Karpas-422 (cell line): ENCODE data around the gene RMC1. TPM values are rescaled to one million over a fixed set of nuclear protein-coding genes. Genes with fewer than 3 reads are reported as not detected.

Experiments
- DNase-seq: peaks from one replicate; pipeline ENCODE4 v3.0.0-alpha.2; 2015
- H2AFZ ChIP-seq: fragments of 200-600 bp; sonication (generic); 2 replicates; pipeline ENCODE4 v1.6.1; 2014; ENCODE audit warnings: antibody characterized with exemption, low read length, mixed read lengths
- H3K27ac ChIP-seq: fragments of 200-600 bp; sonication (generic); 2 replicates; pipeline ENCODE4 v1.5.1; 2014; ENCODE audit warnings: mild to moderate bottlenecking, low read length, moderate library complexity
- H3K27me3 ChIP-seq: fragments of 200-600 bp; sonication (generic); 2 replicates; pipeline ENCODE4 v1.6.1; 2014; ENCODE audit warnings: low read length, mixed read lengths
- H3K36me3 ChIP-seq: fragments of 200-600 bp; sonication (generic); 2 replicates; pipeline ENCODE4 v1.6.1; 2014; ENCODE audit warnings: low read length, mixed read lengths; ENCODE audit not compliant: insufficient read depth
- H3K4me1 ChIP-seq: fragments of 200-600 bp; sonication (generic); 2 replicates; pipeline ENCODE4 v1.6.1; 2014; ENCODE audit warnings: mild to moderate bottlenecking, low read length, mixed read lengths
- H3K4me2 ChIP-seq: fragments of 200-600 bp; sonication (generic); 2 replicates; pipeline ENCODE4 v1.6.1; 2014; ENCODE audit warnings: low read length, low read depth, mild to moderate bottlenecking; ENCODE audit not compliant: poor library complexity, severe bottlenecking
- H3K4me3 ChIP-seq: fragments of 200-600 bp; sonication (generic); 2 replicates; pipeline ENCODE4 v1.5.1; 2014; ENCODE audit warnings: mild to moderate bottlenecking, antibody characterized with exemption, low read length, mixed read lengths
- H3K79me2 ChIP-seq: fragments of 200-600 bp; sonication (generic); 2 replicates; pipeline ENCODE4 v1.6.1; 2014; ENCODE audit warnings: mild to moderate bottlenecking, low read length, mixed read lengths
- H3K9ac ChIP-seq: fragments of 200-600 bp; sonication (generic); 2 replicates; pipeline ENCODE4 v1.6.0; 2014; ENCODE audit warnings: low read length
- H3K9me2 ChIP-seq: fragments of 200-600 bp; sonication (generic), shearing (Covaris generic); replicated peaks from 2 replicates; pipeline ENCODE4 v1.6.0; 2014; ENCODE audit warnings: mild to moderate bottlenecking, low read length, moderate library complexity; ENCODE audit not compliant: insufficient read depth
- H3K9me3 ChIP-seq: fragments of 300-700, 200-600 bp; sonication (generic); 2 replicates; pipeline ENCODE4 v1.6.1; 2014; ENCODE audit warnings: low read length, mixed read lengths
- H4K20me1 ChIP-seq: fragments of 200-600 bp; sonication (generic); 2 replicates; pipeline ENCODE4 v1.6.1; 2014; ENCODE audit warnings: mild to moderate bottlenecking, antibody characterized with exemption, low read length, low read depth; ENCODE audit not compliant: insufficient read depth
- total RNA-seq: library from RNA; depleted of rRNA; stranded (reverse); fragments of >200 nt; shearing (Covaris generic); gene quantifications from 2 replicates; pipeline ENCODE4 v1.2.3, GENCODE V29; 2014; ENCODE audit warnings: low replicate concordance

The RMC1 gene
- total RNA-seq, 1 experiment from 2014 or later, result 57.7 TPM

DNA sequence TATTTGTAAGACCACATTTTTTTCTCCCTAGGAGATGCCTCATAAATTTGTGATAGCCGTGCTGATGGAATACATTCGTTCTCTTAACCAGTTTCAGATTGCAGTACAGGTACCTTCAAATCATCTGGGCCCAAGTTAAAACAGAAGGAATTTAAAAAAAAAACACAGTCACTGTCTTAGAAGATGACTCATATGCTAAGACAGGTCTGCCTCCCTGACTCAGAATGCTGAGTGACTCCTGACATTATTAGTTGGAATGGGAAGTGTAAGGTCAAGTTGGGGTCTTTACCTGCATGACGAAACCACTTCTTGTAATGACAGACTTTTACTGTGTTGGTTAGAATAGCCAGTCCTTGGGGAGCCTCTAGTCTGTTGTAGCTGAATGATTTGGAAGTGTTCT is 26.3 kb downstream of the RMC1 start:
- Histone ChIP-seq H3K36me3 (peaks cover 51% of the 10 kb centered on the region), H3K27me3 (no peaks in the 10 kb centered on the region), H2AFZ (no peak overlapping the region), H3K9me3 (no peaks in the 10 kb centered on the region), H3K9me2 (no peaks in the 10 kb centered on the region), H4K20me1 (no peaks in the 10 kb centered on the region), H3K27ac (no peak overlapping the region), H3K4me2 (no peak overlapping the region), H3K4me3 (no peak overlapping the region), H3K9ac (no peak overlapping the region), H3K79me2 (no peaks in the 10 kb centered on the region), H3K4me1 (peaks cover 12% of the 10 kb centered on the region)
- no peak for DNase-seq

DNA sequence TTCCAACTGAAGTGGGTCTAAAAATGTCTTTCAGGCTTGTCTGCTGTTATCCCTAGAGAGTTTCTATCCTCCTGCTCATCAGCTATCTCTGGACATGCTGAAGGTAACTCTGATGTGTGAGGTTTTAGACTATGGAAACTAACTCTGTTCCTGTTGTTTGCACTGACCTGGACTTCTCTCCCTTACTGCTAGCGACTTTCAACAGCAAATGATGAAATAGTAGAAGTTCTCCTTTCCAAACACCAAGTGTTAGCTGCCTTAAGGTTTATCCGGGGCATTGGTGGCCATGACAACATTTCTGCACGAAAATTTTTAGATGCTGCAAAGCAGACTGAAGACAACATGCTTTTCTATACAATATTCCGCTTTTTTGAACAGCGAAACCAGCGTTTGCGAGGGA is 26.9 kb downstream of the RMC1 start:
- no peak overlapping the region for H3K4me3 ChIP-seq
- no peaks in the 10 kb centered on the region for H3K79me2 ChIP-seq
- no peaks in the 10 kb centered on the region for H3K9me3 ChIP-seq
- H4K20me1 ChIP-seq, result no peaks in the 10 kb centered on the region
- H3K27ac ChIP-seq, result no peak overlapping the region
- no peak for DNase-seq
- peaks cover 54% of the 10 kb centered on the region for H3K36me3 ChIP-seq
- H3K9me2 ChIP-seq, result no peaks in the 10 kb centered on the region
- H3K4me2 ChIP-seq, result no peak overlapping the region
- H2AFZ ChIP-seq, result no peak overlapping the region
- H3K9ac ChIP-seq, result no peak overlapping the region
- peaks cover 12% of the 10 kb centered on the region for H3K4me1 ChIP-seq
- H3K27me3 ChIP-seq, result no peaks in the 10 kb centered on the region

DNA sequence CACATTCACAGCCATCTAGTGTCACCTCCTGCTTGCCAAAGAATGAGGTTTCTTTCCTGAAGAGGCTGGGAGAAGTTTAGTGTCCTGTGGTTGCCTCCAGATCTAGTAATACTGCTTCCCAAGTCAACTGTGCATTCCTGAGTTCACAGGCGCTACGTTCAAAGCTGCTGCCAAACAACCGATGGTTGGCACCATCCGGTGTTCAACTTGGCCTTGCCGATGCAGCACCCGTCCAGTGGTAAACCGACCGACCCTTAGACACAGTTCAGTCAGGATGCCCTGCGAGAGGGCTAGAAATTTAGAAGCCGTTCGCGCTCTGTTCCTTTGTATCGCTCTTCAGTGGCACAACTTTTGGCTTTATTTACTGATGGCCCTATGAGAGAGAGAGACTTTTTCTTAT is 28.6 kb downstream of the RMC1 start:
- Histone ChIP-seq H3K27ac (no peak overlapping the region), H3K4me2 (no peak overlapping the region), H2AFZ (no peak overlapping the region), H3K4me1 (peaks cover 12% of the 10 kb centered on the region), H3K9me3 (no peaks in the 10 kb centered on the region), H3K9me2 (no peaks in the 10 kb centered on the region), H4K20me1 (no peaks in the 10 kb centered on the region), H3K9ac (no peak overlapping the region), H3K79me2 (no peaks in the 10 kb centered on the region), H3K4me3 (no peak overlapping the region), H3K36me3 (peaks cover 60% of the 10 kb centered on the region), H3K27me3 (no peaks in the 10 kb centered on the region)
- DNase-seq, result no peak

DNA sequence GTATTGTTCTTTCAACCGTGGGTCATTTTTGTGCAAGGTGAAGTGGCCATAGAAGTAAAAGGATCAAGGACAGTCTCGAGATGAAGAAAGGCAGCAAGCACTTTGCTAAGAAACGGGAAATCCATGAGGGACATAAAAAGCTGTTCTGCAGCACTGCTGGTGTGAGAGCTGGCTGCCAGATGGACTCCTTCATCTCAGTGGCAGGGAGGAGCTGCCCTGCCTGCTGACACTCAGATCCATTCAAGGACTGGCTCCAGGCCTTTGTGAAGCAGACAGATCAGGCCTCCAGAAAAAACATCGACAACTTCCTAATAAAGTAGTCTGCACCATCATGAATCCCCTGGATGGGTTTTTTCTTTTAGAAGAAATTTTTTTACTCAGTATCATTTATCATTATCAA is 29.5 kb downstream of the RMC1 start:
- Histone ChIP-seq H3K79me2 (no peaks in the 10 kb centered on the region), H3K9me2 (no peaks in the 10 kb centered on the region), H3K27me3 (no peaks in the 10 kb centered on the region), H3K36me3 (peaks cover 57% of the 10 kb centered on the region), H3K9me3 (no peaks in the 10 kb centered on the region), H4K20me1 (no peaks in the 10 kb centered on the region), H3K4me3 (no peak overlapping the region), H2AFZ (no peak overlapping the region), H3K4me2 (no peak overlapping the region), H3K9ac (no peak overlapping the region), H3K4me1 (peaks cover 12% of the 10 kb centered on the region), H3K27ac (no peak overlapping the region)
- DNase-seq, result no peak

DNA sequence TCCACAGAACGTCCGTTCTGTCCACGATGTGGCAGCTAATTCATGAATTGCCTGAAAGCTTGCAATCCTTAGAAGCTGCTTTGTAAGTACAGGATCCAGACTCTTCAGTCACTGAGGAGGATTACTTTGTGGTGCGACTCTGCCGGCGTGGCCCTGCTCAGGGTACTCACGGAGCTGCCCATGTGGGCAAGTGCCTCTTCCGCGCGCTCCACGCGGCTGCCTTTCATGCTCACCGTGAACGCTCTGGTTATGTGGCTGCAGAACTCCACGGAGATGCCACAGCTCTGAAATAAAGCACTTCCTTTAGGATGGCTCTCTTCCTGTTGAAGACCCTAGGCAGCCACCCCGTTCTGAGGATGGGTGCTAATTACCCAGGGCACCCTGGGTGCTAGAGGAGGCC is 31.0 kb downstream of the RMC1 start:
- Histone ChIP-seq H2AFZ (no peak overlapping the region), H4K20me1 (no peaks in the 10 kb centered on the region), H3K79me2 (no peaks in the 10 kb centered on the region), H3K27me3 (no peaks in the 10 kb centered on the region), H3K4me1 (peaks cover 12% of the 10 kb centered on the region), H3K9me3 (no peaks in the 10 kb centered on the region), H3K4me2 (no peak overlapping the region), H3K9ac (no peak overlapping the region), H3K27ac (no peak overlapping the region), H3K9me2 (no peaks in the 10 kb centered on the region), H3K4me3 (no peak overlapping the region), H3K36me3 (peaks cover 48% of the 10 kb centered on the region)
- DNase-seq, result no peak

DNA sequence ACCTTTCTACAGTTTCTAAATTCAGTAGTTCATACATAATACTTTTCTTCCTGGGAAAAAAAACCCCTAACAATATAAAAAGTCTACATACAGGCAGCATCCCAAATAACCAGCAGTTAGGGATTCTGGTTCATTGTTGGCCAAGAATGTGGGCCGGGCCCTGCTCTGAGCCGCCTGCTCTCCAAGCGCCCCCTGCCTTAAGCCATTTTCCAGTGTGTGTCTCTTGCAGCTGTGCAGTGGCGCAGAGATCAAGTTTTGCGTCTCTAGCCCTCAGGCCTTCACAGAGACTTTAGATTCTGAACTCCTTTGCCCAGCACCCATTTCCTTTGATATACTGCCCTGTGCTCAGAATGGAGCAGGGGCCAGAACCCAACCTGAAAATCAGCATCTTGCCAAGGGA is 32.9 kb downstream of the RMC1 start:
- H4K20me1 ChIP-seq, result no peaks in the 10 kb centered on the region
- H3K79me2 ChIP-seq, result no peaks in the 10 kb centered on the region
- peaks cover 12% of the 10 kb centered on the region for H3K4me1 ChIP-seq
- no peak overlapping the region for H2AFZ ChIP-seq
- no peak overlapping the region for H3K4me2 ChIP-seq
- no peak for DNase-seq
- no peaks in the 10 kb centered on the region for H3K9me3 ChIP-seq
- no peak overlapping the region for H3K27ac ChIP-seq
- no peaks in the 10 kb centered on the region for H3K27me3 ChIP-seq
- H3K9me2 ChIP-seq, result no peaks in the 10 kb centered on the region
- peaks cover 50% of the 10 kb centered on the region for H3K36me3 ChIP-seq
- no peak overlapping the region for H3K4me3 ChIP-seq
- no peak overlapping the region for H3K9ac ChIP-seq

DNA sequence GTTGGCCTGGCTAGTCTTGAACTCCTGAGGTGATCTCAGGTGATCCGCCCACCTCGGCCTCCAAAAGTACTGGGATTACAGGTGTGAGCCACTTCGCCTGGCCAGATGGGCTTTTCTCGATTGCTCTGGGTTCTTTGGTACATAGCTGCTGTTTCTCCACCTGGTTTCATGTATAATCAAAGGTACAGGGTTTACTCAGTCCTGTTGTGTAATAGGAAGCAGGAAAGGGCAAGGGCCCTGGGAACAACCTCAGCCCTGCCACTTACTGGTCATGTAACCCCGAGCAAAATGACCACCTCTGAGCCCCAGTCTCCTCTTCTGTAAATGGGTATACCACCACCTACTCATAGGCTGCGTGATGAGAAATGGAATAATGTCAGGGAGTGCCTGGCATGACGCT is 34.0 kb downstream of the RMC1 start:
- Histone ChIP-seq H3K9ac (no peak overlapping the region), H3K9me2 (no peaks in the 10 kb centered on the region), H3K36me3 (peaks cover 52% of the 10 kb centered on the region), H4K20me1 (no peaks in the 10 kb centered on the region), H2AFZ (no peak overlapping the region), H3K4me2 (no peak overlapping the region), H3K4me3 (no peak overlapping the region), H3K9me3 (no peaks in the 10 kb centered on the region), H3K27me3 (no peaks in the 10 kb centered on the region), H3K79me2 (no peaks in the 10 kb centered on the region), H3K4me1 (peaks cover 10% of the 10 kb centered on the region), H3K27ac (no peak overlapping the region)
- DNase-seq, result no peak

DNA sequence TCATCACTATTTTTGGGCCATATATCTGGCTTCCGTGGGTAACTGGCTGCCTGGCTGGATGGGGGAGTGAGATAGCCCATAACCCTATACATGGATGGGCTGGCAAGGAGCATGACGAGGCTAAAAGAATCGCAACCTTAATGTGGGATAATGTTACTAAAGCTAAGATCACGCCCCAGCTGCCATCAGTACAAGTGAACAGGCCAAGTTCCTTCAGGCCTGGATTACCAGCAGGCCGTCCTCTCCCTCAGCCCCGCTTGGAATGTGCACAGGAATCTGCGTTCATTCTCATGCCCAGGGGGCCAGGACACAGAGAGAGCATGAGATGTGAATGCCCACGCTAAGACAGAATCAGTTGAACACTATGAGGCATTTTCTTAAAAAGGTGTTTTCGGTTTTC is 34.7 kb downstream of the RMC1 start:
- DNase-seq, result no peak
- Histone ChIP-seq H3K36me3 (peaks cover 54% of the 10 kb centered on the region), H3K27me3 (no peaks in the 10 kb centered on the region), H3K79me2 (no peaks in the 10 kb centered on the region), H3K27ac (no peak overlapping the region), H3K9me3 (no peaks in the 10 kb centered on the region), H3K4me2 (no peak overlapping the region), H3K4me1 (peaks cover 3% of the 10 kb centered on the region), H3K9me2 (no peaks in the 10 kb centered on the region), H3K4me3 (no peak overlapping the region), H2AFZ (no peak overlapping the region), H4K20me1 (no peaks in the 10 kb centered on the region), H3K9ac (no peak overlapping the region)

DNA sequence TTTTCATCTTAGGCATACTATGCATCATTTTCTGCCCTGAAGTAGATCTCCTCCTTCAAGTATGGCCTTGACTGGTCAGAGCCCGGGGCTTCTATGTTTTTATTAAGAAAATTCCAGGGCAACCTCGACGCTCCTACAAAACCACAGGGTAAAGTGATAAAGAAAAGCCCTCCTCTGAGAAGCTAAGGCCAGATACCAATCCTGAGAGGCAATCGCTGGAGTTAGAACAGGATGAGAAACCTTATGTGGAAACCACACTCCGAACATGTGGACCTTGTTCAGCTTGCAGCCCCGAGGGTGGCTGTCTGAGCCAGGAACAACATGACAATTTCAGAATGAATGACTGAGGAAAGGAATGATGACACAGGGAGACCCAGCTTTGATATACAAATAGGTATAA is 35.6 kb downstream of the RMC1 start:
- no peaks in the 10 kb centered on the region for H3K4me1 ChIP-seq
- H3K9me3 ChIP-seq, result no peaks in the 10 kb centered on the region
- H3K4me2 ChIP-seq, result no peak overlapping the region
- no peak overlapping the region for H3K27ac ChIP-seq
- no peak overlapping the region for H2AFZ ChIP-seq
- no peaks in the 10 kb centered on the region for H4K20me1 ChIP-seq
- DNase-seq, result no peak
- H3K36me3 ChIP-seq, result peaks cover 52% of the 10 kb centered on the region
- H3K9me2 ChIP-seq, result no peaks in the 10 kb centered on the region
- no peak overlapping the region for H3K4me3 ChIP-seq
- H3K9ac ChIP-seq, result no peak overlapping the region
- H3K27me3 ChIP-seq, result no peaks in the 10 kb centered on the region
- H3K79me2 ChIP-seq, result no peaks in the 10 kb centered on the region
